OCI-LY7 (cell line): Measurements from ENCODE around the gene CRYBG1. TPM values are rescaled to one million over a fixed set of nuclear protein-coding genes. Genes with fewer than 3 reads are reported as not detected.

Experiments
- BruUV-seq: library from RNA; stranded (reverse); fragments of 400-500 nt; replicated peaks from 2 replicates; lab custom pipeline; 2021; lab: Mats Ljungman, UMichigan
- CTCF ChIA-PET: fragments of 300-600 bp; sonication (Branson Sonifier 250); formaldehyde crosslinking; loops from one replicate; lab custom pipeline; 2022; ENCODE audit warnings: antibody characterized with exemption; ENCODE audit not compliant: unreplicated experiment; lab: Charles Lee
- POLR2A ChIA-PET: fragments of 300-600 bp; sonication (Branson Sonifier 250); formaldehyde crosslinking; loops from one replicate; lab custom pipeline; 2022; ENCODE audit warnings: antibody characterized with exemption; lab: Charles Lee
- DNase-seq: peaks from one replicate; pipeline ENCODE4 v3.0.0-alpha.2; 2015; ENCODE audit warnings: low spot score
- H2AFZ ChIP-seq: fragments of 200-600 bp; sonication (generic), shearing (Covaris generic); 2 replicates; pipeline ENCODE4 v1.6.1; 2014; ENCODE audit warnings: mild to moderate bottlenecking, antibody characterized with exemption, low read length, moderate library complexity
- H3K27ac ChIP-seq: fragments of 200-600 bp; sonication (generic); 2 replicates; pipeline ENCODE4 v1.5.1; 2014; ENCODE audit warnings: mixed run types, low read depth, mild to moderate bottlenecking, moderate library complexity, low read length, inconsistent platforms; ENCODE audit not compliant: poor library complexity, severe bottlenecking
- H3K36me3 ChIP-seq: fragments of 200-600 bp; sonication (generic); 2 replicates; pipeline ENCODE4 v1.6.1; 2014; ENCODE audit warnings: mild to moderate bottlenecking, antibody characterized with exemption, low read length, moderate library complexity, mixed read lengths; ENCODE audit not compliant: insufficient read depth
- H3K4me1 ChIP-seq: fragments of 200-600 bp; sonication (generic); 2 replicates; pipeline ENCODE4 v1.5.1; 2014; ENCODE audit warnings: mild to moderate bottlenecking, low read length; ENCODE audit not compliant: insufficient read depth, poor library complexity, severe bottlenecking
- H3K4me2 ChIP-seq: fragments of 200-600 bp; sonication (generic); 2 replicates; pipeline ENCODE4 v1.6.1; 2014; ENCODE audit warnings: mild to moderate bottlenecking, low read length
- H3K4me3 ChIP-seq: fragments of 200-600 bp; sonication (generic); 2 replicates; pipeline ENCODE4 v1.5.1; 2014; ENCODE audit warnings: mild to moderate bottlenecking, low read depth, low read length; ENCODE audit not compliant: poor library complexity, severe bottlenecking
- H3K79me2 ChIP-seq: fragments of 200-600 bp; sonication (generic); 2 replicates; pipeline ENCODE4 v1.6.1; 2016; ENCODE audit warnings: low read depth, mild to moderate bottlenecking, low read length, moderate library complexity, mixed read lengths; ENCODE audit not compliant: insufficient read depth
- H3K9me2 ChIP-seq: fragments of 200-600 bp; sonication (generic); 2 replicates; pipeline ENCODE4 v1.6.1; 2016; ENCODE audit warnings: mild to moderate bottlenecking, low read length, mixed read lengths; ENCODE audit not compliant: insufficient read depth
- H3K9me3 ChIP-seq: fragments of 200-600 bp; sonication (generic); 2 replicates; pipeline ENCODE4 v1.6.1; 2014; ENCODE audit warnings: mild to moderate bottlenecking, mixed run types, low read length, mixed read lengths
- H4K20me1 ChIP-seq: fragments of 200-600 bp; sonication (generic); 2 replicates; pipeline ENCODE4 v1.6.1; 2014; ENCODE audit warnings: mild to moderate bottlenecking, antibody characterized with exemption, low read length, moderate library complexity, mixed read lengths; ENCODE audit not compliant: insufficient read depth
- EZH2phosphoT487 ChIP-seq: fragments of 200-600 bp; sonication (generic); IDR thresholded peaks from 2 replicates; pipeline ENCODE4 v1.6.1; 2018; ENCODE audit warnings: low read depth, borderline replicate concordance, mild to moderate bottlenecking, mixed run types, antibody characterized with exemption, low read length, moderate library complexity, mixed read lengths
- intact Hi-C: fragments of 100-400 bp; cut with micrococcal nuclease; formaldehyde crosslinking; loops from one replicate; pipeline ENCODE4 v1.10.0; 2022; ENCODE audit not compliant: unreplicated experiment
- total RNA-seq, 2 experiments: library from RNA; depleted of rRNA in 1 of 2; stranded (reverse); fragments of >200 nt in 1 of 2; shearing (Covaris generic) in 1 of 2; gene quantifications; 2 replicates each; pipeline ENCODE4 v1.2.3, GENCODE V29; 2014 to 2022
- TF ChIP-seq, protein P1 (sequence below): fragments of 200-600 bp; sonication (generic); conservative IDR thresholded peaks from 2 replicates; pipeline ENCODE4 v1.5.1; 2014; ENCODE audit warnings: mild to moderate bottlenecking, antibody characterized with exemption, low read length, moderate library complexity, mixed read lengths

The CRYBG1 gene
- total RNA-seq, 2 experiments from 2014 or later = 41.7 to 66.2 TPM

GRCh38 chr6:106425382-106425781 is 64.9 kb downstream of the CRYBG1 start:
- POLR2A ChIA-PET = interaction anchor here (1.1 kb wide), 1 partner anchor 185 kb away, joined by 3 read pairs; no protein-coding TSS in a partner anchor
- H3K9me3 ChIP-seq = no peaks in the 10 kb centered on the region
- BruUV-seq = no TSS peak
- no peak for DNase-seq
- no peak for TF ChIP-seq EZH2phosphoT487
- TF ChIP-seq, protein P1, sequence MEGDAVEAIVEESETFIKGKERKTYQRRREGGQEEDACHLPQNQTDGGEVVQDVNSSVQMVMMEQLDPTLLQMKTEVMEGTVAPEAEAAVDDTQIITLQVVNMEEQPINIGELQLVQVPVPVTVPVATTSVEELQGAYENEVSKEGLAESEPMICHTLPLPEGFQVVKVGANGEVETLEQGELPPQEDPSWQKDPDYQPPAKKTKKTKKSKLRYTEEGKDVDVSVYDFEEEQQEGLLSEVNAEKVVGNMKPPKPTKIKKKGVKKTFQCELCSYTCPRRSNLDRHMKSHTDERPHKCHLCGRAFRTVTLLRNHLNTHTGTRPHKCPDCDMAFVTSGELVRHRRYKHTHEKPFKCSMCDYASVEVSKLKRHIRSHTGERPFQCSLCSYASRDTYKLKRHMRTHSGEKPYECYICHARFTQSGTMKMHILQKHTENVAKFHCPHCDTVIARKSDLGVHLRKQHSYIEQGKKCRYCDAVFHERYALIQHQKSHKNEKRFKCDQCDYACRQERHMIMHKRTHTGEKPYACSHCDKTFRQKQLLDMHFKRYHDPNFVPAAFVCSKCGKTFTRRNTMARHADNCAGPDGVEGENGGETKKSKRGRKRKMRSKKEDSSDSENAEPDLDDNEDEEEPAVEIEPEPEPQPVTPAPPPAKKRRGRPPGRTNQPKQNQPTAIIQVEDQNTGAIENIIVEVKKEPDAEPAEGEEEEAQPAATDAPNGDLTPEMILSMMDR = no peak
- no peak overlapping the region for H3K4me2 ChIP-seq
- H3K4me3 ChIP-seq = no peak overlapping the region
- H3K27ac ChIP-seq = no peak overlapping the region
- CTCF ChIA-PET = no interaction called here
- intact Hi-C loops = loop anchor here (10.0 kb wide), 1 partner anchor 61 kb away; the partner anchor contains the start of gene CRYBG1
- no peaks in the 10 kb centered on the region for H4K20me1 ChIP-seq
- no peak overlapping the region for H2AFZ ChIP-seq
- no peaks in the 10 kb centered on the region for H3K36me3 ChIP-seq
- no peaks in the 10 kb centered on the region for H3K4me1 ChIP-seq
- H3K79me2 ChIP-seq = no peaks in the 10 kb centered on the region
- H3K9me2 ChIP-seq = no peaks in the 10 kb centered on the region

GRCh38 chr6:106426250-106426970 is 65.9 kb downstream of the CRYBG1 start:
- Histone ChIP-seq H4K20me1 (no peaks in the 10 kb centered on the region), H3K4me3 (no peak overlapping the region), H3K4me2 (no peak overlapping the region), H3K9me2 (no peaks in the 10 kb centered on the region), H3K79me2 (no peaks in the 10 kb centered on the region), H3K27ac (no peak overlapping the region), H2AFZ (no peak overlapping the region), H3K4me1 (no peaks in the 10 kb centered on the region), H3K9me3 (no peaks in the 10 kb centered on the region), H3K36me3 (no peaks in the 10 kb centered on the region)
- no peak for TF ChIP-seq EZH2phosphoT487
- TF ChIP-seq, protein P1 = no peak
- intact Hi-C loops = loop anchor here (10.0 kb wide), 1 partner anchor 62 kb away; the partner anchor contains the start of gene CRYBG1
- CTCF ChIA-PET = no interaction called here
- no peak for DNase-seq
- POLR2A ChIA-PET = interaction anchor here (0.6 kb wide), 1 partner anchor 820 kb away, joined by 4 read pairs; no protein-coding TSS in a partner anchor
- BruUV-seq = no TSS peak

GRCh38 chr6:106430466-106430865 is 69.9 kb downstream of the CRYBG1 start:
- BruUV-seq = no TSS peak
- Histone ChIP-seq H3K36me3 (no peaks in the 10 kb centered on the region), H3K4me3 (no peak overlapping the region), H4K20me1 (no peaks in the 10 kb centered on the region), H3K27ac (no peak overlapping the region), H3K9me2 (no peaks in the 10 kb centered on the region), H3K9me3 (no peaks in the 10 kb centered on the region), H2AFZ (no peak overlapping the region), H3K79me2 (no peaks in the 10 kb centered on the region), H3K4me2 (no peak overlapping the region), H3K4me1 (no peaks in the 10 kb centered on the region)
- TF ChIP-seq, protein P1 = no peak
- no peak for TF ChIP-seq EZH2phosphoT487
- DNase-seq = no peak
- ChIA-PET CTCF (no interaction called here), POLR2A (no interaction called here)
- intact Hi-C loops = no loop called here
